Fibroblast of lung (primary cell): Measurements from ENCODE around the gene CHIT1. TPM values are rescaled to one million over a fixed set of nuclear protein-coding genes. Genes with fewer than 3 reads are reported as not detected.

Experiments used
- DNase-seq, 2 donors: peaks; one replicate each; pipeline versions ENCODE4 v3.0.0 to v3.0.0-alpha.2; 2010; ENCODE audit warnings: low read depth in 2 of 2
- H2AFZ ChIP-seq: 2 replicates; pipeline ENCODE4 v1.5.1; 2012; ENCODE audit warnings: low read length, control low read depth, inconsistent platforms
- H3K27ac ChIP-seq: 2 replicates; pipeline ENCODE4 v1.5.1; 2011; ENCODE audit warnings: low read length, control low read depth; ENCODE audit not compliant: insufficient read depth
- H3K27me3 ChIP-seq: 2 replicates; pipeline ENCODE4 v1.5.1; 2011; ENCODE audit warnings: mild to moderate bottlenecking, low read length; ENCODE audit not compliant: control insufficient read depth, insufficient read depth
- H3K36me3 ChIP-seq: 2 replicates; pipeline ENCODE4 v1.5.1; 2011; ENCODE audit warnings: low read length; ENCODE audit not compliant: control insufficient read depth, insufficient read depth
- H3K4me1 ChIP-seq: 2 replicates; pipeline ENCODE4 v1.5.1; 2011; ENCODE audit warnings: low read length; ENCODE audit not compliant: control insufficient read depth, insufficient read depth; ENCODE audit errors: extremely low read depth
- H3K4me2 ChIP-seq: 2 replicates; pipeline ENCODE4 v1.5.1; 2011; ENCODE audit warnings: low read length, control low read depth; ENCODE audit not compliant: insufficient read depth; ENCODE audit errors: extremely low read depth
- H3K4me3 ChIP-seq, 4 experiments: fragments of 200-600 bp in 1 of 4; sonication (generic) in 1 of 4; replicated peaks in 1 of 4; 2 replicates each; pipeline ENCODE4 v1.5.1; 2011 to 2016; ENCODE audit warnings: low read length in 4 of 4, low read depth in 3 of 4, mild to moderate bottlenecking in 3 of 4, control low read depth in 2 of 4, inconsistent platforms in 1 of 4, mixed read lengths in 1 of 4; ENCODE audit not compliant: insufficient read depth in 1 of 4; ENCODE audit errors: control extremely low read depth in 1 of 4
- H3K79me2 ChIP-seq: 2 replicates; pipeline ENCODE4 v1.5.1; 2012; ENCODE audit warnings: mild to moderate bottlenecking, low read length, inconsistent platforms; ENCODE audit not compliant: control insufficient read depth, insufficient read depth
- H3K9ac ChIP-seq: 2 replicates; pipeline ENCODE4 v1.5.1; 2011; ENCODE audit warnings: mild to moderate bottlenecking, low read length, control low read depth; ENCODE audit not compliant: insufficient read depth
- H3K9me3 ChIP-seq: 2 replicates; pipeline ENCODE4 v1.5.1; 2012; ENCODE audit warnings: low read depth, low read length; ENCODE audit not compliant: control insufficient read depth, insufficient read depth
- H4K20me1 ChIP-seq: 2 replicates; pipeline ENCODE4 v1.5.1; 2011; ENCODE audit warnings: low read length; ENCODE audit not compliant: control insufficient read depth, insufficient read depth; ENCODE audit errors: extremely low read depth
- EZH2 ChIP-seq: IDR thresholded peaks from 2 replicates; pipeline ENCODE4 v1.5.1; 2012; ENCODE audit warnings: low read length, control low read depth, mild to moderate bottlenecking; ENCODE audit errors: missing control alignments
- polyA plus RNA-seq, 2 donors: library from polyadenylated mRNA; depleted of rRNA in 1 of 2; stranded (reverse) in 1 of 2; unstranded in 1 of 2; fragments of >200 nt; gene quantifications; 2 replicates each; pipeline ENCODE4 v1.2.1, GENCODE V29; 2011 to 2012; ENCODE audit warnings: missing spikeins in 1 of 2
- total RNA-seq: library from RNA; depleted of rRNA; stranded (reverse); fragments of >200 nt; gene quantifications from 2 replicates; pipeline ENCODE4 v1.2.1, GENCODE V29; 2014
- TF ChIP-seq, protein P1 (sequence below), 2 donors: IDR thresholded peaks in 1 of 2; conservative IDR thresholded peaks in 1 of 2; 1 replicate in 1 of 2; 2 replicates in 1 of 2; pipeline ENCODE4 v1.5.1; 2011 to 2012; ENCODE audit warnings: low read length in 2 of 2, control low read depth in 1 of 2, inconsistent platforms in 1 of 2, low read depth in 1 of 2, mild to moderate bottlenecking in 1 of 2

The CHIT1 gene
- total and polyA plus RNA-seq, 2 donors (not counting 1 experiment from before 2014, with no cell fraction given): not detected

DNA sequence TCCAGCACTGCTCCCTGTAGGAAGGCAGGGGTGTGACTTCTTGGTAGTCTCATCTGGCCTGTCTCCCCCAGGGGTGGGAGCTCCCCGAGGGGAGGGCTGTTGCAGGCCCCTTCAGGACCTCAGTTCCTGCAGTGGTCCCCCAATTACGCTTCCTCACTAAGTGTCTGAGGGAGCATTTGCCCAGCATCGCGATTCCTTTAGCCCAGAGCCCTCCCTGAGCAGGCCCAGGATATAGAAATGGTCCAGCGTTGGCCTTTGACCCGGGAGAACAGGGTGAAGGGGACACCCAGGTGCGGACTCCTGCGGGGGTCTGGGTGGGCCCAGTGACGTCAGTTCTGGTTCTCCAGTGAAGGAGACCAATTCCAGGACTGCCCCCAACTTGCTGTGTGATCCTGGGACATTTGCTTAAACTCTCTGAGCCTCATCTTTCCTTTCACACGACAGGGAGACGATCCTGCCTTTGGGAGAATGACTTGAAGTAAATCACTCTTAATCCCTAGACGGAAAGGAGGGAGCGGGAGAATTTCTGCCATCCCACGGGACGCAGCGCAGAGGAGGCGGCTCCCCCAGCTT, 43.2 kb upstream of the CHIT1 start:
- H3K9me3 ChIP-seq: no peaks in the 10 kb centered on the region
- H4K20me1 ChIP-seq: no peaks in the 10 kb centered on the region
- H3K27me3 ChIP-seq: peaks cover 6% of the 10 kb centered on the region
- no peak for DNase-seq
- H3K4me1 ChIP-seq: peaks cover 5% of the 10 kb centered on the region
- no peak overlapping the region for H2AFZ ChIP-seq
- no peaks in the 10 kb centered on the region for H3K79me2 ChIP-seq
- H3K9ac ChIP-seq: no peak overlapping the region
- no peaks in the 10 kb centered on the region for H3K36me3 ChIP-seq
- no peak overlapping the region for H3K4me3 ChIP-seq
- no peak overlapping the region for H3K27ac ChIP-seq
- no peak for TF ChIP-seq EZH2
- TF ChIP-seq, protein P1, sequence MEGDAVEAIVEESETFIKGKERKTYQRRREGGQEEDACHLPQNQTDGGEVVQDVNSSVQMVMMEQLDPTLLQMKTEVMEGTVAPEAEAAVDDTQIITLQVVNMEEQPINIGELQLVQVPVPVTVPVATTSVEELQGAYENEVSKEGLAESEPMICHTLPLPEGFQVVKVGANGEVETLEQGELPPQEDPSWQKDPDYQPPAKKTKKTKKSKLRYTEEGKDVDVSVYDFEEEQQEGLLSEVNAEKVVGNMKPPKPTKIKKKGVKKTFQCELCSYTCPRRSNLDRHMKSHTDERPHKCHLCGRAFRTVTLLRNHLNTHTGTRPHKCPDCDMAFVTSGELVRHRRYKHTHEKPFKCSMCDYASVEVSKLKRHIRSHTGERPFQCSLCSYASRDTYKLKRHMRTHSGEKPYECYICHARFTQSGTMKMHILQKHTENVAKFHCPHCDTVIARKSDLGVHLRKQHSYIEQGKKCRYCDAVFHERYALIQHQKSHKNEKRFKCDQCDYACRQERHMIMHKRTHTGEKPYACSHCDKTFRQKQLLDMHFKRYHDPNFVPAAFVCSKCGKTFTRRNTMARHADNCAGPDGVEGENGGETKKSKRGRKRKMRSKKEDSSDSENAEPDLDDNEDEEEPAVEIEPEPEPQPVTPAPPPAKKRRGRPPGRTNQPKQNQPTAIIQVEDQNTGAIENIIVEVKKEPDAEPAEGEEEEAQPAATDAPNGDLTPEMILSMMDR (conservative IDR thresholded peaks at IDR 0.05 in 1 of 2, IDR thresholded peaks at IDR 0.05 in 1 of 2; ENCODE audit: low read depth in 1 of 2, low read length in 2 of 2): no peak
- peak overlapping the region; percentile 61 for H3K4me2 ChIP-seq

DNA sequence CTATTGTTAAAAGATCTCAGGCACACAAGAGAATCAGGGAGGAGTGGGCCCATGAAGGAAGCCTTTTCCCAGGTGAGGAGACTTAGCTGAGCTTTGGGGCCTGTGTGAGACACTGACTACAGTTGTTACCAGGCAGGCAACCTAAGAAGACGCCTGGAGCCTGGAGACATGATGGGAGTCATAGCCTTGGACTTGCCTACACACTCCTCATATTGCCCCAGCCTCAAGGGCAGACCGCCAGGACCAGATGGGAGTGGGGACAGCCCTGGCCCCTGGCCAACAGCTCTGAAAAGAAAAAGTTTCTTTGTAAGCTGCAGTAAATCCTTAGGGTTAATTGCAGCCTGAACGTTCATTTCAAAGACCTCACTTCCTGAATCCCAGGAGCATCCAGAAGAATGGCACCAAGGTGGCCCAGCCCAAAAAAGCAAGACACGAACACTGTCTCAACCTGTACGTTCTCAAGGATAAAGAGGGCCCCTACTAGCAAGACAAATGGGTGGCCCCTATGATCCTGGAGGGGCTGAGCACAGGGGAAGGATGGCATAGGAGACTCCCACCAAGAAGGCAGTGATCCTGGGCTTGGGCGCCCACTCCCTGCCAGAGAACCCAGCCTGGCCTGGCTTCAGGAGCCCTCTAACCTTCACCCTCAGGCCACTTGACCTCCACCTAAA, 42.6 kb upstream of the CHIT1 start:
- H3K9ac ChIP-seq: no peak overlapping the region
- no peaks in the 10 kb centered on the region for H3K79me2 ChIP-seq
- H3K36me3 ChIP-seq: no peaks in the 10 kb centered on the region
- TF ChIP-seq, protein P1 (conservative IDR thresholded peaks at IDR 0.05 in 1 of 2, IDR thresholded peaks at IDR 0.05 in 1 of 2; ENCODE audit: low read depth in 1 of 2, low read length in 2 of 2): no peak
- TF ChIP-seq EZH2: no peak
- H4K20me1 ChIP-seq: no peaks in the 10 kb centered on the region
- H3K9me3 ChIP-seq: no peaks in the 10 kb centered on the region
- no peak overlapping the region for H3K4me3 ChIP-seq
- no peak overlapping the region for H3K4me2 ChIP-seq
- no peak overlapping the region for H3K27ac ChIP-seq
- H3K27me3 ChIP-seq: peaks cover 6% of the 10 kb centered on the region
- no peak for DNase-seq
- H3K4me1 ChIP-seq: peaks cover 7% of the 10 kb centered on the region
- no peak overlapping the region for H2AFZ ChIP-seq

DNA sequence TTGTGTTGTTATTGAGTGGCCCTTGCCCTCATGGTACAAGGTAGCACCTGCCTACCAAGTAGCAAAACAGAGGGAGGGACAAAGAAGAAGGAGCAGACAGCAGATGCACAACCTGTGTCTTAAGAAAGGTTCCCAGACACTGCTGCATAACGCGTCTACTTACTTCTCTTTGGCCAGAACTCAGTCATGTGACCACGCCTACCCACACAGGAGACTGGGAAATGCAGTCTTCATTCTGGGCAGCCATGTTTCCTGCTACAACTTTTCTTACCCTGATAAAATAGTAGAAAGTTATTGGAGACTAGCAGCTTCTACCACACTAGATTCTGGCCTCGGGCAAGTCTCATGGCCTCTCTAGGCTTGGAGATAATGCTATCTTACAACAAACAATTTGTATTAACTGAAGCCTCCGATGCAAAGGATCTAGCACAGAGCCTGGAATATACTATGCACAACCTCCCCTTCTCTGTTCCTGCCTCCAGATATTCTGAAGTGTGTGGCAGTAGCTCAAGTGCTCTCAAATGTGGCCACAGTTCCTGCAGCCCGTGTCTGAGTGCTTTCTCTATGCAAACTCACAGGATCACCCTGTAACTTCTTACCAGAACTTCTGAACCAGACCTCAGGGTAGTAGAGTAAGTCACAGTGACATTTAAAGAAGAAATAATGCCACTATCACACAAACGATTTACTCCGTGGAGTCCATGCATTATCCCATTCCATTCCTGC, 41.7 kb upstream of the CHIT1 start:
- no peak for TF ChIP-seq EZH2
- TF ChIP-seq, protein P1 (conservative IDR thresholded peaks at IDR 0.05 in 1 of 2, IDR thresholded peaks at IDR 0.05 in 1 of 2; ENCODE audit: low read depth in 1 of 2, low read length in 2 of 2): no peak
- Histone ChIP-seq H3K27me3 (peaks cover 3% of the 10 kb centered on the region), H2AFZ (no peak overlapping the region), H3K27ac (no peak overlapping the region), H3K4me3 (no peak overlapping the region), H3K9ac (no peak overlapping the region), H3K79me2 (no peaks in the 10 kb centered on the region), H3K4me2 (no peak overlapping the region), H3K36me3 (no peaks in the 10 kb centered on the region), H3K4me1 (peaks cover 7% of the 10 kb centered on the region), H4K20me1 (no peaks in the 10 kb centered on the region), H3K9me3 (no peaks in the 10 kb centered on the region)
- DNase-seq: peak; percentile 72 to 74
